ENCODE data around the gene NAGLU.

DNA sequence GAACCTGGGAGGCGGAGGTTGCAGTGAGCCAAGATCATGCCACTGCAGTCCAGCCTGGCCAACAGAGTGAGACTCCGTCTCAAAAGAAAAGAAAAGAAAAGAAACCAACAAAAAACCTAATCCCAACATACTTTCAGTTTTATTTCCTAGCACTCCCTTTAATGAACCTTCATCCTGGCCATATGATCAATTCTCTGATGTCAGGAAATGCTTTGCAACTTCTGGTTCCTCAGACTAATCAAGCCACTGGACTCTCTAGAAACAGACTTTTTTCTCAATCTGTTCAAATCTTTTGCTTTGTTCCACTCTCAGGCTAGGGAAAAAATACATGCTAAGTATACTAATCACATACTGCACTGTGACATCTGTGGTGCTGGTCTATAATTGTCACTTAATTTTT is 54.8 kb downstream of the NAGLU start:
- TF ChIP-seq, protein P1, sequence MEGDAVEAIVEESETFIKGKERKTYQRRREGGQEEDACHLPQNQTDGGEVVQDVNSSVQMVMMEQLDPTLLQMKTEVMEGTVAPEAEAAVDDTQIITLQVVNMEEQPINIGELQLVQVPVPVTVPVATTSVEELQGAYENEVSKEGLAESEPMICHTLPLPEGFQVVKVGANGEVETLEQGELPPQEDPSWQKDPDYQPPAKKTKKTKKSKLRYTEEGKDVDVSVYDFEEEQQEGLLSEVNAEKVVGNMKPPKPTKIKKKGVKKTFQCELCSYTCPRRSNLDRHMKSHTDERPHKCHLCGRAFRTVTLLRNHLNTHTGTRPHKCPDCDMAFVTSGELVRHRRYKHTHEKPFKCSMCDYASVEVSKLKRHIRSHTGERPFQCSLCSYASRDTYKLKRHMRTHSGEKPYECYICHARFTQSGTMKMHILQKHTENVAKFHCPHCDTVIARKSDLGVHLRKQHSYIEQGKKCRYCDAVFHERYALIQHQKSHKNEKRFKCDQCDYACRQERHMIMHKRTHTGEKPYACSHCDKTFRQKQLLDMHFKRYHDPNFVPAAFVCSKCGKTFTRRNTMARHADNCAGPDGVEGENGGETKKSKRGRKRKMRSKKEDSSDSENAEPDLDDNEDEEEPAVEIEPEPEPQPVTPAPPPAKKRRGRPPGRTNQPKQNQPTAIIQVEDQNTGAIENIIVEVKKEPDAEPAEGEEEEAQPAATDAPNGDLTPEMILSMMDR (IDR thresholded peaks at IDR 0.05): no peak
- TF ChIP-seq POLR2AphosphoS5 (IDR thresholded peaks at IDR 0.05): no peak
